T-cell (primary cell): ENCODE results near the gene ASPG. TPM values are rescaled to one million over a fixed set of nuclear protein-coding genes. Genes with fewer than 3 reads are reported as not detected.
A peak's percentile ranks its signal among the peaks of the same experiment; 100 is the strongest.

Experiments used
- ATAC-seq, 4 experiments: fragments of 200-7000 bp in 3 of 4; fragments of 150-1000 bp in 1 of 4; cut with Tn5 transposase; replicated peaks in 1 of 4; 1 replicate in 3 of 4; 2 replicates in 1 of 4; pipeline ENCODE4 v1.10.0; 2021; ENCODE audit warnings: moderate library complexity in 3 of 4, mild to moderate bottlenecking in 2 of 4, moderate number of reproducible peaks in 1 of 4
- CTCF ChIA-PET, 2 donors: fragments of 300-600 bp; sonication (Branson Sonifier 250); formaldehyde crosslinking; loops; one replicate each; lab custom pipeline; 2022; ENCODE audit warnings: antibody characterized with exemption in 2 of 2; lab: Charles Lee
- POLR2A ChIA-PET, 2 donors: fragments of 300-600 bp; sonication (Branson Sonifier 250); formaldehyde crosslinking; loops; one replicate each; lab custom pipeline; 2022; ENCODE audit warnings: antibody characterized with exemption in 2 of 2; lab: Charles Lee
- DNase-seq, 35 experiments: peaks; one replicate each; pipeline versions ENCODE4 v3.0.0 to v3.0.0-alpha.2; 2013 to 2023
- H3K27ac ChIP-seq: one replicate; pipeline ENCODE4 v1.5.1; 2013; ENCODE audit warnings: low read length
- H3K27me3 ChIP-seq, 2 experiments: replicated peaks in 1 of 2; 1 replicate in 1 of 2; 2 replicates in 1 of 2; pipeline versions ENCODE4 v1.6.1 to v1.7.0; 2013; ENCODE audit warnings: low read length in 1 of 2, mixed read lengths in 1 of 2; ENCODE audit not compliant: control insufficient read depth in 2 of 2, insufficient read depth in 2 of 2; ENCODE audit errors: extremely low read depth in 1 of 2
- H3K36me3 ChIP-seq, 2 donors: 1 replicate in 1 of 2; 2 replicates in 1 of 2; pipeline versions ENCODE4 v1.6.1 to v1.7.0; 2013; ENCODE audit warnings: low read length in 1 of 2; ENCODE audit not compliant: control insufficient read depth in 2 of 2, insufficient read depth in 1 of 2; ENCODE audit errors: extremely low read depth in 1 of 2
- H3K4me1 ChIP-seq, 2 experiments: 1 replicate in 1 of 2; 2 replicates in 1 of 2; pipeline versions ENCODE4 v1.6.1 to v1.7.0; 2013; ENCODE audit warnings: low read length in 2 of 2, mixed read lengths in 1 of 2; ENCODE audit not compliant: insufficient read depth in 2 of 2, control insufficient read depth in 1 of 2; ENCODE audit errors: extremely low read depth in 1 of 2
- H3K4me3 ChIP-seq, 2 donors: 1 replicate in 1 of 2; 2 replicates in 1 of 2; pipeline versions ENCODE4 v1.5.1 to v1.7.0; 2013; ENCODE audit warnings: mild to moderate bottlenecking in 2 of 2, low read length in 1 of 2, moderate library complexity in 1 of 2; ENCODE audit not compliant: control insufficient read depth in 1 of 2; ENCODE audit errors: extremely low read depth in 1 of 2
- H3K9me3 ChIP-seq: 2 replicates; pipeline ENCODE4 v1.7.0; 2013
- H3K27ac Mint-ChIP-seq, 2 donors: one replicate each; pipeline ENCODE4 v1.8.0; 2020 to 2021; ENCODE audit warnings: mild to moderate bottlenecking in 2 of 2, mixed read lengths in 2 of 2
- H3K27me3 Mint-ChIP-seq, 2 donors: one replicate each; pipeline ENCODE4 v1.8.0; 2021 to 2022; ENCODE audit warnings: mixed read lengths in 2 of 2
- H3K36me3 Mint-ChIP-seq: one replicate; pipeline ENCODE4 v1.8.0; 2021; ENCODE audit warnings: mixed read lengths
- H3K4me1 Mint-ChIP-seq, 3 donors: one replicate each; pipeline ENCODE4 v1.8.0; 2020 to 2022; ENCODE audit warnings: mixed read lengths in 3 of 3, mild to moderate bottlenecking in 1 of 3
- H3K4me3 Mint-ChIP-seq, 3 donors: one replicate each; pipeline ENCODE4 v1.8.0; 2020 to 2022; ENCODE audit warnings: mild to moderate bottlenecking in 3 of 3, mixed read lengths in 3 of 3, moderate library complexity in 3 of 3
- H3K9me3 Mint-ChIP-seq, 3 donors: one replicate each; pipeline ENCODE4 v1.8.0; 2020 to 2022; ENCODE audit warnings: mixed read lengths in 3 of 3
- WGBS: methylation state at CpG from one replicate; pipeline ENCODE4 v1.1.5; 2013; ENCODE audit warnings: missing lambda C conversion rate; ENCODE audit not compliant: insufficient coverage; 5-methylcytosine and 5-hydroxymethylcytosine counted together
- total RNA-seq, 35 experiments: library from RNA in 6 of 35; stranded (reverse) in 6 of 35; fragments of 120-200 nt in 1 of 35; gene quantifications; one replicate each; pipeline versions ENCODE4 v1.2.1 to v1.2.4 and lab custom pipeline; 2013 to 2026

The ASPG gene
- total RNA-seq, 5 donors from 2014 or later (not counting 1 experiment from before 2014, with no cell fraction given), result 0.26 to 0.57 (median 0.38) TPM; not detected in 2

DNA sequence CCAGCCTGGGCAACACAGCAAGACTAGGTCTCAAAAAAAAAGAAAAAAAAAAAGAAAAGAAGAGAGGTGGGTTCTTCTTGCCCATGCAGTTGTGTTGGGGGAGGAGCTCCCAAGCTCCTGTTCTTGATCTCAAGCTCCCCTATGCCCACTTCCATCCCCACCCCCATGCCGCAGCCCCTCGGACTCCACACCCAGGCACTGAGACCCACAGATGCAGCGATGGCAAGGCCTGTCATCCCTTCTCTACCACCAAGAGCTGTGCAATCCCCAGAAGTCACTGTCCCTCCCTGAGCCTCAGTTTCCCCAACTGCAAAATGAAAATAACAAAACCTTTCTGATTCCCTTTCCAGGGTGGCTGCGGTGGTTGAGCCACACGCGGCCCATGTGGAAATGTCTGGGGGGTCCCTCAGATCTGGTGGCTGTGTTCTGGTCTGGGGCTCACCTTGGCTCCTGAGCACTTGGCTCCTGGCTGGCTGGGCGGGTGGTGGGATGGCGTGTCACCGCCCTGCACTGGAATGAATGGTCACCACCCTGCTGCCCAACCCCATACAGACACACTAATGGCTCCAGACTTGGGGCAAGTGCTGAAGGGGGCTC is 30.3 kb downstream of the ASPG start:
- 83% methylated on average over 6 of the region's 9 CpGs for WGBS
- peaks cover 14 to 55% of the 10 kb centered on the region in 2 donors for H3K27me3 Mint-ChIP-seq

DNA sequence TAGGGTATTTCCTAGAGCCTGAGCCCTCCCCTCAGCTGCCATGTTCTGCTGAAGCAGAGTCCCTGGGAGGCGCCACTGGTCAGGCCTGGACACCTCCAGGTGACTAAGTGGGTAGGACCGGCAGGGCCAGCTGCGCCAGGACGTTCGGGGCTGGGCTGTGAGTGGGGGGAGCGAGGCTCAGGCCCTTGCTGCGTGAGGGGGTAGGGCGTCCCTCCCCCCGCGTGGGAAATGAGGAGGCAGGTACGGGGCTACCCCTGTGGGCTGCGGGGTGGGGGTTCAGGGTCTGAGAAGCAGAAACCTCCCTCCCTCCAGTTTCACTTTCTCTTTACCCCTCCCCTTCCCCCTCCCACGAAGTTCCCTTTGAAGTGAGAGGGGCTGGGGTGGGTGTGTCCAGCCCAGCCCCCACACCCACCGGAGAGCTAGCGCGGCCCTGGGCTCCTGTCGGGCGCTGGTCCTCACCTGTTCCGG is 30.8 kb downstream of the ASPG start:
- H3K4me1 ChIP-seq, result peaks cover 0 to 7% of the 10 kb centered on the region in 2 experiments
- peak overlapping the region; percentile 27 to 40 for H3K4me3 ChIP-seq
- Mint-ChIP-seq H3K27ac (no peak overlapping the region), H3K36me3 (no peaks in the 10 kb centered on the region), H3K27me3 (peaks cover 15 to 59% of the 10 kb centered on the region in 2 donors), H3K9me3 (no peaks in the 10 kb centered on the region), H3K4me1 (no peaks in the 10 kb centered on the region), H3K4me3 (peak overlapping the region; percentile 28 to 63 (median 52))
- no peak overlapping the region for H3K27ac ChIP-seq
- no peaks in the 10 kb centered on the region for H3K36me3 ChIP-seq
- peak in 1 of 4 experiments; percentile 5 for ATAC-seq
- peaks cover 0 to 72% of the 10 kb centered on the region in 2 experiments for H3K27me3 ChIP-seq
- H3K9me3 ChIP-seq, result no peaks in the 10 kb centered on the region
- no peak for DNase-seq
- 13% methylated on average over 5 of the region's 19 CpGs for WGBS
- POLR2A ChIA-PET, result no interaction called here
- CTCF ChIA-PET, result no interaction called here

More for the DNA sequence above, 30.3 kb downstream of the ASPG start:
- no peaks in the 10 kb centered on the region for H3K4me1 Mint-ChIP-seq
- no peaks in the 10 kb centered on the region for H3K9me3 ChIP-seq
- POLR2A ChIA-PET, result no interaction called here
- CTCF ChIA-PET, result interaction anchor here in 1 of 2 donors (0.7 kb wide), 1 partner anchor 31 kb away, joined by 3 read pairs; no protein-coding TSS in a partner anchor
- H3K4me3 ChIP-seq, result peak overlapping the region in 1 of 2 donors; percentile 40
- ATAC-seq, result no peak
- no peak overlapping the region for H3K27ac ChIP-seq
- no peaks in the 10 kb centered on the region for H3K9me3 Mint-ChIP-seq
- peaks cover 0 to 7% of the 10 kb centered on the region in 2 experiments for H3K4me1 ChIP-seq
- no peaks in the 10 kb centered on the region for H3K36me3 ChIP-seq
- H3K27ac Mint-ChIP-seq, result no peak overlapping the region
- no peaks in the 10 kb centered on the region for H3K36me3 Mint-ChIP-seq
- H3K27me3 ChIP-seq, result peaks cover 0 to 68% of the 10 kb centered on the region in 2 experiments
- H3K4me3 Mint-ChIP-seq, result peak overlapping the region; percentile 45 to 63 (median 52)
- no peak for DNase-seq

DNA sequence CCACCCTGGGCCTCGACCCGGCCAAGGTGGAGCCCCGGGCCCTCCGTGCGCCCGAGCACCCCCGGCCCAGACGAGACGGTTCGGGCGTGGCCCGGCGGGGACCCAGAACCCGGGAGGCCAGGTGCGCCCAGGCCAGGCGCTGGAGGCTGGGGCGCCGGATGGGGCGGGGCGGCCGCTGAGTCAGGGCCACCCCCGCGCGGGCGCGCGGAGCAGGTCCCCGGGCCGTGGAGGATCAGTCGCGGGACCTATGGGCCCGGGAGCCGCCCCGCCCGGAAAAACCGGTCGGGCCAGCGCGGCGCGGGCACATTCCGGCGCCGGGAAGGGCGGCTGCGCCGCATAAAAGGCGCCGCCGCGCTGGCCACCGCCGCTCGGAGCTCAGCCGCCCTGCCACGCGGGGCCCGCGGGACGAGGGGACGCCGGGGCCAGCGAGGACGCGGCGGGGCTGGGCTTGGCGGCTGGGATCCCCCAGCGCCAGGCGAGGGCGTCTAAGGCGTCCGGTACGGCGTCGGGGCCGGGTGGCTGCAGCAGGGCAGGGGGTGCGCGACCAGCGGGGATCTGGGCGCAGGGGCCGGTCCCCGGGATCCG is 31.3 kb downstream of the ASPG start:
- H3K36me3 Mint-ChIP-seq, result no peaks in the 10 kb centered on the region
- Histone ChIP-seq H3K9me3 (no peaks in the 10 kb centered on the region), H3K36me3 (no peaks in the 10 kb centered on the region), H3K4me3 (peak overlapping the region; percentile 27 to 40), H3K27ac (no peak overlapping the region), H3K4me1 (peaks cover 0 to 7% of the 10 kb centered on the region in 2 experiments), H3K27me3 (peaks cover 0 to 72% of the 10 kb centered on the region in 2 experiments)
- no peak for DNase-seq
- H3K27ac Mint-ChIP-seq, result no peak overlapping the region
- no peaks in the 10 kb centered on the region for H3K9me3 Mint-ChIP-seq
- ChIA-PET CTCF (no interaction called here), POLR2A (no interaction called here)
- H3K27me3 Mint-ChIP-seq, result peaks cover 15 to 61% of the 10 kb centered on the region in 2 donors
- no peaks in the 10 kb centered on the region for H3K4me1 Mint-ChIP-seq
- peak in 2 of 4 experiments; percentile 36 to 50 for ATAC-seq
- H3K4me3 Mint-ChIP-seq, result peak overlapping the region in 2 of 3 donors; percentile 52 to 63
- WGBS, result 2% methylated on average over 83 of the region's 83 CpGs

DNA sequence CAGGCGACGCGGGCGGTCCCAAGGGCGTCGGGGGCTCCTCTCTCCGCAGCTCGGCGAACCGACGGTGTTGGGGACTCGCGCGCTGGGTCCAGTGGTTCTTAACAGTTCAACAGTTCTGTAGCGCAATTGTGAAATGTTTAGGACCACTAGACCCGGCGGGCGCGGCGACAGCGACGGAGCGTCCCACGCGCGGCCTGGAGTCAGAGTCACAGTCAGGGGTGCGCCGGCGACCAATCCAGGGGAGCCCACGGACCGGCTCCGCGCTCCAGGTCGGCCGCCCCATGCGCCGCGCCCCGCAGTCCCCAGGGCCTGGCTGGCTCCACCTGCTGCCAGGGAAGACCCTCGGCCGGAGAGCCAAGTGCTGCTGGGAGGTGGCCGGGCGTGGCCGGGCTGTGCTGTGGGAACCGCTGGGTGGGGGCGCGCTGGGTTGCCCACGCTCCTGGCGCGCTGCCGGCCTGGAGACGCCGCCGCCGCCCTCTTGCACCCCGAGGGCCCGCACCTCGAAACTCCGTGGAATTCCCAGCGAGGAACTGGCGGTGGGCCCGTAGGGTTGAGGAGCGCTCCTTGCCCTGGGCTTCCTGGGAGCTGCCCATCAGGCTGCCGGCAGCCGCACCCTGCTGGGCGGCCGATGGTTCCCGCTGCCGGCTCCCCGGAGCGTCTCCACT is 32.0 kb downstream of the ASPG start:
- no peaks in the 10 kb centered on the region for H3K9me3 Mint-ChIP-seq
- H3K36me3 ChIP-seq, result no peaks in the 10 kb centered on the region
- no peak for DNase-seq
- H3K4me1 ChIP-seq, result peaks cover 0 to 7% of the 10 kb centered on the region in 2 experiments
- 16% methylated on average over 68 of the region's 71 CpGs for WGBS
- POLR2A ChIA-PET, result no interaction called here
- no peak overlapping the region for H3K4me3 ChIP-seq
- no peak for ATAC-seq
- H3K27ac ChIP-seq, result no peak overlapping the region
- peaks cover 0 to 72% of the 10 kb centered on the region in 2 experiments for H3K27me3 ChIP-seq
- H3K4me1 Mint-ChIP-seq, result no peaks in the 10 kb centered on the region
- peak overlapping the region in 2 of 3 donors; percentile 40 to 61 for H3K4me3 Mint-ChIP-seq
- H3K9me3 ChIP-seq, result no peaks in the 10 kb centered on the region
- H3K36me3 Mint-ChIP-seq, result no peaks in the 10 kb centered on the region
- peaks cover 16 to 63% of the 10 kb centered on the region in 2 donors for H3K27me3 Mint-ChIP-seq
- H3K27ac Mint-ChIP-seq, result no peak overlapping the region
- CTCF ChIA-PET, result no interaction called here

DNA sequence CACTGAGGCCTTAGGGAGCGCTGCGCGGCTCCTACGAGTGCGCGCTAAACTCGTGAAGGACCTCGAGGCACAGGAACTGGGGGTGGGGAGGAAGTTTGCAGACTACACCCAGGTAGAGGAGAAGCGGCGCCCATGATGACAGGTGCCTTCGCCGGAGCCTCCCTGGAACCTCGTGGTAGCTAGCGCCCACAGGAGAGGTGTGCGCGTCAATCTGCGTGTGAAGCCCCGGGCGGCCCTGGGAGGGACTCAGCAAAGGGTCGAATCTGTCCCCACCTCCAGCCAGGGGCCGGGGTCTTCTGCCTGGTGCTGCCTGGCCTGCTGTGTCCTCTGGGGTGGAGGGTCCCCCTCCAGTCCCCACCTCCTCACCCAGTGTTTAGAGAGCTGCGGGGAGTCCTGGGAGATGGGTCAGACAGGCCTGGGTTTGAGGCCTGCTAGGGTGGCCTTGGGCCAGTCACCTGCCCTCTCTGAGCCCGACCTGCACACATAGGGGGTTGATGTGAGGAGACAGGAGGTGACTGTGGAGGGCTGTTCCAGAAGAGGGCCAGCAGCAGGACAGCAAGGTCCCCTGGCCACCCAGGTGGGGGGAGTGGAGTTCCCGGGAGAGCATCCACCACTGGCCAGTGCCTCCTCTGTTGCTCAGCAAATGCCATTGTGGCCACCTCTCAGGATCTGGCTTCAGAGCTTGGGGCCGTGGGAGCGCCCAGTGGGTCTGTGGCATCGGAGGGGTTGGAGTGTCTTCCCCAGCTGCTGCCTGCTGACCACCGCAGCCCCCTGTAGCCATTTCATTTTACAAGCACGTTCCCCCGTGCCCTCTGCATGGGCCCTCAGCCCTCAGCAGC is 32.7 kb downstream of the ASPG start:
- peaks cover 19 to 65% of the 10 kb centered on the region in 2 donors for H3K27me3 Mint-ChIP-seq
- DNase-seq, result no peak

DNA sequence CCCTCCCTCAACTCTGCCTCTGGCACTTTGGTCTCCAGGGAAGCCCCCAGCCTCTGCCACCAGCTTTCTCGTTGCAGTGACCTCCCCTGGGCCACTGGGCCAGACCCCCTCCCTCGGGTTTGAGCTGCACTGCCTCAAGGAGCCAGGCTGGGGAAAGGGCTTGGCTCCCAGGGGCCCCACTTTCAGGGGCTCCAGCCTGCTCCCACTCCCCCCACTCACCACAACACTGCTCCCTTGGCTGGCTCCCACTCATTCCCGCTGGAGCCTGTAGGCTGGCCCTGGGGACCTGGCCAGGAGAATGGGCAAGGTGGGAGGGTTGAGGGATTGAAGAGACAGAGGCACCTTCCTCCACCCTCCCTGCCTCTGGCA is 33.6 kb downstream of the ASPG start:
- 40% methylated on average over 2 of the region's 3 CpGs for WGBS
- H3K4me1 ChIP-seq, result peaks cover 0 to 7% of the 10 kb centered on the region in 2 experiments
- H3K27ac ChIP-seq, result no peak overlapping the region
- Mint-ChIP-seq H3K27me3 (peaks cover 22 to 66% of the 10 kb centered on the region in 2 donors), H3K4me1 (no peaks in the 10 kb centered on the region), H3K27ac (no peak overlapping the region), H3K4me3 (peak overlapping the region in 1 of 3 donors; percentile 19), H3K36me3 (no peaks in the 10 kb centered on the region), H3K9me3 (peaks cover 4 to 6% (median 6%) of the 10 kb centered on the region in 3 donors)
- ChIA-PET CTCF (no interaction called here), POLR2A (no interaction called here)
- ATAC-seq (no peak), DNase-seq (no peak)
- no peak overlapping the region for H3K4me3 ChIP-seq
- no peaks in the 10 kb centered on the region for H3K9me3 ChIP-seq
- peaks cover 0 to 66% of the 10 kb centered on the region in 2 experiments for H3K27me3 ChIP-seq
- H3K36me3 ChIP-seq, result no peaks in the 10 kb centered on the region

More for the DNA sequence above, 32.7 kb downstream of the ASPG start:
- POLR2A ChIA-PET, result no interaction called here
- Histone ChIP-seq H3K27me3 (peaks cover 0 to 71% of the 10 kb centered on the region in 2 experiments), H3K4me1 (peaks cover 0 to 7% of the 10 kb centered on the region in 2 experiments), H3K4me3 (no peak overlapping the region), H3K27ac (no peak overlapping the region), H3K36me3 (no peaks in the 10 kb centered on the region), H3K9me3 (no peaks in the 10 kb centered on the region)
- Mint-ChIP-seq H3K36me3 (no peaks in the 10 kb centered on the region), H3K4me1 (no peaks in the 10 kb centered on the region), H3K4me3 (peak overlapping the region in 2 of 3 donors; percentile 17 to 34), H3K9me3 (no peaks in the 10 kb centered on the region), H3K27ac (no peak overlapping the region)
- no peak for ATAC-seq
- CTCF ChIA-PET, result no interaction called here
- WGBS, result 70% methylated on average over 28 of the region's 30 CpGs
